Testis (tissue), 2 donors: ENCODE results near the gene TEKT2.

Experiments used
- POLR2A ChIP-seq: fragments of 450-650 bp; IDR thresholded peaks from one replicate; pipeline ENCODE4 v1.6.1; 2017; ENCODE audit warnings: antibody characterized with exemption, mild to moderate bottlenecking, moderate library complexity
- TF ChIP-seq, protein P1 (sequence below), 3 experiments: fragments of 450-650 bp in 2 of 3; fragments of 200-600 bp in 1 of 3; sonication (generic) in 1 of 3; IDR thresholded peaks; one replicate each; pipeline ENCODE4 v1.5.1; 2016 to 2019; ENCODE audit warnings: antibody characterized with exemption in 3 of 3, mild to moderate bottlenecking in 2 of 3, moderate library complexity in 1 of 3

DNA sequence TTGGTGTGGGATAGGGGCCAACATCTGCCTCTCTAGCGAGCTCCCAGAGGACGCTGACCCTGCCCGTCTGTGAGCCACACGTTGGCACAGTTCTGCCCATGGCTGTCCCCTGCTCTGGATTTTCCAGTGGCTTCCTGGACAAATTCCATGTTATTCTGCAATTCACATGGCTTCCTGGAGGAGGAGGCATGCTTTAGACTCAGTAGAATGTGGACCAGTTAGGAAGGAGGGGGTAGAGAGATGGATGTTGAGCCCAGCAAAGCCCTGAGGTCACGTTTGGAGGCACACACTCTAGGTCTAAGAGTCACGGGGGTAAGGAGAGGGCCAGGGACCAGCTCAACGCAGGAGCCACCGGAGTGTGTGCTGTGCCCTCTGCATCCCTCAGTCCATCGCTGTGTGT, 28.9 kb downstream of the TEKT2 start:
- TF ChIP-seq POLR2A: no peak
- TF ChIP-seq, protein P1, sequence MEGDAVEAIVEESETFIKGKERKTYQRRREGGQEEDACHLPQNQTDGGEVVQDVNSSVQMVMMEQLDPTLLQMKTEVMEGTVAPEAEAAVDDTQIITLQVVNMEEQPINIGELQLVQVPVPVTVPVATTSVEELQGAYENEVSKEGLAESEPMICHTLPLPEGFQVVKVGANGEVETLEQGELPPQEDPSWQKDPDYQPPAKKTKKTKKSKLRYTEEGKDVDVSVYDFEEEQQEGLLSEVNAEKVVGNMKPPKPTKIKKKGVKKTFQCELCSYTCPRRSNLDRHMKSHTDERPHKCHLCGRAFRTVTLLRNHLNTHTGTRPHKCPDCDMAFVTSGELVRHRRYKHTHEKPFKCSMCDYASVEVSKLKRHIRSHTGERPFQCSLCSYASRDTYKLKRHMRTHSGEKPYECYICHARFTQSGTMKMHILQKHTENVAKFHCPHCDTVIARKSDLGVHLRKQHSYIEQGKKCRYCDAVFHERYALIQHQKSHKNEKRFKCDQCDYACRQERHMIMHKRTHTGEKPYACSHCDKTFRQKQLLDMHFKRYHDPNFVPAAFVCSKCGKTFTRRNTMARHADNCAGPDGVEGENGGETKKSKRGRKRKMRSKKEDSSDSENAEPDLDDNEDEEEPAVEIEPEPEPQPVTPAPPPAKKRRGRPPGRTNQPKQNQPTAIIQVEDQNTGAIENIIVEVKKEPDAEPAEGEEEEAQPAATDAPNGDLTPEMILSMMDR (IDR thresholded peaks at IDR 0.05): no peak
